ENCODE data around the gene PLPP2. TPM values are rescaled to one million over a fixed set of nuclear protein-coding genes. Genes with fewer than 3 reads are reported as not detected.

PLPP2 gene
- total RNA-seq, 8 experiments from 2014 or later: 1.0 to 6.2 (median 2.6) TPM

GRCh38 chr19:310781-311496 is 19.7 kb upstream of the PLPP2 start:
- Histone ChIP-seq H3K4me3 (no peak overlapping the region), H3K4me1 (replicated peaks in 1 of 2) (peaks cover 0 to 7% of the 10 kb centered on the region in 2 donors), H3K27ac (no peak overlapping the region)
- in situ Hi-C loops (cut with MboI; ENCODE audit: low pct_unique_long_range_greater_than_20kb in 2 of 9, low sequenced_read_pairs in 9 of 9, unreplicated experiment in 9 of 9): no loop called here
- 85 to 98% (median 95%) methylated on average over 3 to 9 of the region's 24 CpGs; no CpG with 5 or more reads in 6 of the 10 experiments for WGBS, 10 experiments
- no peak for ATAC-seq (replicated peaks in 6 of 8)

DNA sequence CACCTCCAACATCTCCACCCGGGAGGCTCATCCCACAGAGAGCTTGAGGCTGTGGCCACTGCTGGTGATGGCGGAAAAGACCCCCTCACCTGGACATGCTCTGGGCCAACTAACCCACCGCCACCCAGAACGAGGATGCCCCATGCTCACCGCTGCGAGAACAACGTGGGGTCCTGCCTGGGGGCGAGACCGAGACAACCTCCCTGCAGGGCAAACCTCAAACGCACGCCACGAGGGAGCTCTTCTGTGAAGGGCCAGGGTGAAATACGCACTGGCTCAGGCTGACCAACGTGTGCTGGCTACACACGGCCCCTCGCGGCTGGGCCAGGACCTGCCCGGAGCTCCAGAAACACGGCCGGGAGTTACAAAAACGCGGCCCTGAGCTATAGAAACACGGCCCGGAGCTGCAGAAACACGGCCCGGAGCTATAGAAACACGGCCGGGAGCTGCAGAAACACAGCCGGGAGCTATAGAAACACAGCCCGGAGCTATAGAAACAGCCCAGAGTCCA is 19.0 kb upstream of the PLPP2 start:
- in situ Hi-C loops (cut with MboI; ENCODE audit: low pct_unique_long_range_greater_than_20kb in 2 of 9, low sequenced_read_pairs in 9 of 9, unreplicated experiment in 9 of 9): no loop called here
- WGBS, 10 experiments: 70 to 100% (median 77%) methylated on average over 1 to 16 of the region's 30 CpGs; no CpG with 5 or more reads in 7 of the 10 experiments
- Histone ChIP-seq H3K27ac (peak overlapping the region in 1 of 2 donors; percentile 72), H3K4me3 (peak overlapping the region in 2 of 5 donors; percentile 27 to 33), H3K4me1 (replicated peaks in 1 of 2) (peaks cover 0 to 7% of the 10 kb centered on the region in 2 donors)
- ATAC-seq (replicated peaks in 6 of 8): peak in 5 of 8 experiments; percentile 20 to 93 (median 90)

- H3K4me1 ChIP-seq (replicated peaks in 1 of 2): peaks cover 0 to 7% of the 10 kb centered on the region in 2 donors
- no peak overlapping the region for H3K4me3 ChIP-seq
- 80% methylated on average over 1 of the region's 14 CpGs; no CpG with 5 or more reads in 9 of the 10 experiments for WGBS, 10 experiments
- in situ Hi-C loops (cut with MboI; ENCODE audit: low pct_unique_long_range_greater_than_20kb in 2 of 9, low sequenced_read_pairs in 9 of 9, unreplicated experiment in 9 of 9): no loop called here
- H3K27ac ChIP-seq: no peak overlapping the region
- ATAC-seq (replicated peaks in 6 of 8): no peak
Measured at GRCh38 chr19:309206-309565, 18.0 kb upstream of the PLPP2 start.

DNA sequence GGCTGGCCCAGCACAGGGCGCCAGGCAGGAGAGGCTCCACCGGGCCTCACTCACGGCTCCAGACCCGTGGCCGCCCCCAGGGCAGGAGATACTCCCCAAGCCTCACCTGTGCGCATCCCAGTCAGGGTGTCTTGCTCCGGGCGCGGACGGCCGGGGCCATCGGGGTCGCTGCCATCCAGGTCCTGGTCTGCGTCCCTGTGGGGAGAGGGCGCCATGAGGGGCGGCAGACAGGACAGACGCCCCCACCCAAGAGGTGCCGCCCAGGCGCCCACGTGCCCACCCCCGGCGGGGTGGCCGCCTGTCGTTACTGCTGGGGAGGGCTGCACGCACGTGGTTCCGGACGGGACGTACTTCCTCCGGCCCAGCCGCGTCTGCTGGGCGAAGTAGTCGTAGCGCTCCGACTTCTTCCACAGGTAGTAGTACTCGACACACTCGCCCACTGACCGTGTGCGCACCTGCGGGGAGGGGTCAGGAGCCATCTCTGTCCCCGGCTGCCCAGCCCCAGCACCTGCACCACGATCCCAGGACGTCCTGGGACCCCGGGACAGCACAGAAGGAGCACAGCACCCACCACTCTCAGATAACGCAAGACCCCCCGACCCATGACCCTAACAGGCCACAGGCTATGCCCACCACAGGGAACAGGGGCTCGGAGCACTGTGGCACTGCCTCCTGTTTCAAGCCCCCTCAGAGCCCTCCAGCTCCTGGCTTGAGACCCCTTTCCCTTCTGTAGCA is 17.4 kb upstream of the PLPP2 start:
- Histone ChIP-seq H3K4me1 (replicated peaks in 1 of 2) (peaks cover 0 to 7% of the 10 kb centered on the region in 2 donors), H3K4me3 (no peak overlapping the region), H3K27ac (no peak overlapping the region)
- in situ Hi-C loops (cut with MboI; ENCODE audit: low pct_unique_long_range_greater_than_20kb in 2 of 9, low sequenced_read_pairs in 9 of 9, unreplicated experiment in 9 of 9): no loop called here
- peak in 1 of 8 experiments; percentile 13 for ATAC-seq (replicated peaks in 6 of 8)
- 89 to 100% (median 100%) methylated on average over 1 to 8 of the region's 48 CpGs; no CpG with 5 or more reads in 5 of the 10 experiments for WGBS, 10 experiments

GRCh38 chr19:307793-308420 is 16.7 kb upstream of the PLPP2 start:
- Histone ChIP-seq H3K4me3 (no peak overlapping the region), H3K4me1 (replicated peaks in 1 of 2) (peaks cover 0 to 7% of the 10 kb centered on the region in 2 donors), H3K27ac (no peak overlapping the region)
- ATAC-seq (replicated peaks in 6 of 8): peak in 1 of 8 experiments; percentile 14
- in situ Hi-C loops (cut with MboI; ENCODE audit: low pct_unique_long_range_greater_than_20kb in 2 of 9, low sequenced_read_pairs in 9 of 9, unreplicated experiment in 9 of 9): no loop called here
- WGBS, 10 experiments: 100% methylated on average over 1 to 3 of the region's 21 CpGs; no CpG with 5 or more reads in 7 of the 10 experiments

GRCh38 chr19:307111-307531 is 15.9 kb upstream of the PLPP2 start:
- Histone ChIP-seq H3K4me1 (replicated peaks in 1 of 2) (peaks cover 0 to 7% of the 10 kb centered on the region in 2 donors), H3K27ac (no peak overlapping the region), H3K4me3 (no peak overlapping the region)
- 87 to 100% methylated on average over 1 to 3 of the region's 26 CpGs; no CpG with 5 or more reads in 8 of the 10 experiments for WGBS, 10 experiments
- ATAC-seq (replicated peaks in 6 of 8): peak in 1 of 8 experiments; percentile 9
- in situ Hi-C loops (cut with MboI; ENCODE audit: low pct_unique_long_range_greater_than_20kb in 2 of 9, low sequenced_read_pairs in 9 of 9, unreplicated experiment in 9 of 9): no loop called here

- H3K27ac ChIP-seq: no peak overlapping the region
- peak in 2 of 8 experiments; percentile 17 to 28 for ATAC-seq (replicated peaks in 6 of 8)
Measured at GRCh38 chr19:306151-306900, 15.1 kb upstream of the PLPP2 start.

GRCh38 chr19:305240-306150 is 14.3 kb upstream of the PLPP2 start:
- in situ Hi-C loops (cut with MboI; ENCODE audit: low pct_unique_long_range_greater_than_20kb in 2 of 9, low sequenced_read_pairs in 9 of 9, unreplicated experiment in 9 of 9): no loop called here
- ATAC-seq (replicated peaks in 6 of 8): peak in 1 of 8 experiments; percentile 9
- Histone ChIP-seq H3K4me1 (replicated peaks in 1 of 2) (peaks cover 0 to 7% of the 10 kb centered on the region in 2 donors), H3K27ac (no peak overlapping the region), H3K4me3 (no peak overlapping the region)
- WGBS, 10 experiments: 75 to 100% (median 85%) methylated on average over 1 to 9 of the region's 43 CpGs; no CpG with 5 or more reads in 6 of the 10 experiments

More at GRCh38 chr19:306151-306900, 15.1 kb upstream of the PLPP2 start:
- no peak overlapping the region for H3K4me3 ChIP-seq
- 83 to 100% (median 100%) methylated on average over 2 to 7 of the region's 50 CpGs; no CpG with 5 or more reads in 6 of the 10 experiments for WGBS, 10 experiments
- H3K4me1 ChIP-seq (replicated peaks in 1 of 2): peaks cover 0 to 7% of the 10 kb centered on the region in 2 donors
- in situ Hi-C loops (cut with MboI; ENCODE audit: low pct_unique_long_range_greater_than_20kb in 2 of 9, low sequenced_read_pairs in 9 of 9, unreplicated experiment in 9 of 9): no loop called here

GRCh38 chr19:296476-297225 is 5.4 kb upstream of the PLPP2 start:
- in situ Hi-C loops (cut with MboI; ENCODE audit: low pct_unique_long_range_greater_than_20kb in 2 of 9, low sequenced_read_pairs in 9 of 9, unreplicated experiment in 9 of 9): no loop called here
- ATAC-seq (replicated peaks in 6 of 8): no peak
- peaks cover 9% of the 10 kb centered on the region in 2 donors for H3K4me1 ChIP-seq (replicated peaks in 1 of 2)
- no peak overlapping the region for H3K27ac ChIP-seq
- 40 to 100% (median 80%) methylated on average over 1 to 11 of the region's 22 CpGs; no CpG with 5 or more reads in 1 of the 10 experiments for WGBS, 10 experiments
- H3K4me3 ChIP-seq: no peak overlapping the region

DNA sequence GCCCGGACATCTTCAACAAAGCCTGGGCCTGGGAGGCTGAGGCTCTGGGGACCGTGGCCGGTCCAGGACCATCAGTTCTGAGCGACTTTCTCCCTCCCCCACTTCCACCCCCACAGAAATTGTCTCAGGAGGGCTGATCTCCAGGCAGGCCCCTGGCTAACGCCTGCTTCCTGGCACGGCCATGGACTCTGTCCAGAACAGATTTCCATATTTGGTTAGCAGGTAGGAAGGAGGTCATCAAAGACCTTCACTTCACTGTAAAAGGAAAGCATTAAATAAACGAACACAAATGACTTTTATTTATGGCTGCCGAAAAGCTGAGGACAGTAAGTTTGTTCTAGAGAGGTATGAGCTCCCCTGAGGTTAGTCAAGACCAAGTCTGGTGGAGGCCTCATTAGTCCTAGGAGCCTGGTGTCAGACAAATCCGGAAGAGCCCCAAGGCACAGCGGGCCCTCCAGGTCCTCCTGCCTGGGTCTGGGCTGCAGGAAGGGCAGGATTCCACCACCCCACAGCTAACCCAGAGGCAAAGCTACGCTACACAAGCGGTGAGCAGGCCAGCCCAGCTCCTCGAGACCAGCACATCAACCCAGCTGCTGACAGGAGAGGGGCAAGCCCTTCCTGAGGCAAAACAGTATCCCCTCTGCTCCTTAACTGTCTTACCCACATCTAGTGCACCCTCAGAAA is 4.6 kb upstream of the PLPP2 start:
- no peak overlapping the region for H3K27ac ChIP-seq
- WGBS, 10 experiments: 50 to 100% (median 71%) methylated on average over 1 to 10 of the region's 13 CpGs
- H3K4me3 ChIP-seq: no peak overlapping the region
- H3K4me1 ChIP-seq (replicated peaks in 1 of 2): peaks cover 9 to 10% of the 10 kb centered on the region in 2 donors
- ATAC-seq (replicated peaks in 6 of 8): no peak
- in situ Hi-C loops (cut with MboI; ENCODE audit: low pct_unique_long_range_greater_than_20kb in 2 of 9, low sequenced_read_pairs in 9 of 9, unreplicated experiment in 9 of 9): no loop called here

Measured in motor neuron (in vitro differentiated cells).